Kidney tubule cell (primary cell): ENCODE measurements around the gene RTBDN.
"Not testable (repeated sequence)": the region's sequence is repeated elsewhere in the genome, so short reads cannot be mapped to it uniquely, and the experiment has no call there.

Source experiments
- DNase-seq: peaks from one replicate; pipeline ENCODE4 v3.0.0-alpha.2; 2018; ENCODE audit warnings: low spot score

Gene RTBDN

GRCh38 chr19:12856653-12857052 lies 22.3 kb upstream of the RTBDN start:
- DNase-seq: no peak

GRCh38 chr19:12847159-12848139 lies 13.1 kb upstream of the RTBDN start:
- DNase-seq: peak; percentile 88

GRCh38 chr19:12846613-12847012 lies 12.2 kb upstream of the RTBDN start:
- not testable (repeated sequence) for DNase-seq

GRCh38 chr19:12843999-12844732 lies 9.8 kb upstream of the RTBDN start:
- no peak for DNase-seq

- DNase-seq: no peak
Observed at GRCh38 chr19:12843328-12843727, 8.9 kb upstream of the RTBDN start.

GRCh38 chr19:12842511-12842910 lies 8.1 kb upstream of the RTBDN start:
- DNase-seq: no peak

- peak; percentile 20 for DNase-seq
Observed at GRCh38 chr19:12841094-12841493, 6.7 kb upstream of the RTBDN start.

GRCh38 chr19:12840091-12841079 lies 6.0 kb upstream of the RTBDN start:
- peak; percentile 85 for DNase-seq

- no peak for DNase-seq
Observed at GRCh38 chr19:12838886-12839756, 4.7 kb upstream of the RTBDN start.

- DNase-seq: peak; percentile 45
Observed at GRCh38 chr19:12838182-12838885, 4.0 kb upstream of the RTBDN start, which contains the start of gene MAST1. Gene MAST1, plus strand, starts transcription at chr19:12838515. Its CDS starts 58 bp downstream, at chr19:12838573.

GRCh38 chr19:12837225-12837624 lies 2.8 kb upstream of the RTBDN start:
- DNase-seq: peak; percentile 58

GRCh38 chr19:12836529-12836863 lies 2.1 kb upstream of the RTBDN start:
- DNase-seq: no peak

- no peak for DNase-seq
Observed at GRCh38 chr19:12834976-12835757, 788 bp upstream of the RTBDN start.

GRCh38 chr19:12833738-12834565 lies 427 bp downstream of the RTBDN start:
- DNase-seq: peak; percentile 22

GRCh38 chr19:12833418-12833737 lies 1.0 kb downstream of the RTBDN start:
- DNase-seq: no peak

- DNase-seq: no peak
Observed at GRCh38 chr19:12828494-12828893, 5.9 kb downstream of the RTBDN start.

- DNase-seq: no peak
Observed at GRCh38 chr19:12825254-12826131, 8.9 kb downstream of the RTBDN start.

- peak; percentile 51 for DNase-seq
Observed at GRCh38 chr19:12821761-12822160, 12.6 kb downstream of the RTBDN start.
